PC-3 (cell line): Measurements from ENCODE around the gene WDR90. TPM values are rescaled to one million over a fixed set of nuclear protein-coding genes. Genes with fewer than 3 reads are reported as not detected.

Experiments used
- ATAC-seq: fragments of 200-7000 bp; cut with Tn5 transposase; 2 replicates; pipeline ENCODE4 v1.9.1; 2020; ENCODE audit warnings: mild to moderate bottlenecking, moderate library complexity
- BruUV-seq: library from RNA; stranded (reverse); fragments of 400-500 nt; replicated peaks from 2 replicates; lab custom pipeline; 2021; lab: Mats Ljungman, UMichigan
- CTCF ChIA-PET: fragments of 300-600 bp; sonication (Branson Sonifier 250); formaldehyde crosslinking; loops from one replicate; lab custom pipeline; 2022; ENCODE audit warnings: antibody characterized with exemption; lab: Charles Lee
- POLR2A ChIA-PET: fragments of 300-600 bp; sonication (Branson Sonifier 250); formaldehyde crosslinking; loops from one replicate; lab custom pipeline; 2022; ENCODE audit warnings: antibody characterized with exemption; ENCODE audit not compliant: unreplicated experiment; lab: Charles Lee
- DNase-seq: peaks from one replicate; pipeline ENCODE4 v3.0.0-alpha.2; 2015
- H2AFZ ChIP-seq: fragments of 300-600 bp; sonication (generic); 2 replicates; pipeline ENCODE4 v1.6.0; 2016; ENCODE audit warnings: antibody characterized with exemption, low read length
- H3F3A ChIP-seq: fragments of 300-600 bp; sonication (generic); one replicate; pipeline ENCODE4 v1.6.0; 2017; ENCODE audit warnings: antibody characterized with exemption, low read length, control low read depth, mild to moderate bottlenecking; ENCODE audit not compliant: unreplicated experiment
- H3K27ac ChIP-seq: fragments of 300-600 bp; sonication (generic); 2 replicates; pipeline ENCODE4 v1.5.1; 2016; ENCODE audit warnings: mild to moderate bottlenecking, low read length
- H3K27me3 ChIP-seq: fragments of 300-600 bp; sonication (generic); 2 replicates; pipeline ENCODE4 v1.6.1; 2016; ENCODE audit warnings: low read length, mixed read lengths
- H3K36me3 ChIP-seq: fragments of 300-600 bp; sonication (generic); 2 replicates; pipeline ENCODE4 v1.6.1; 2016; ENCODE audit warnings: low read depth, mixed run types, low read length, mixed read lengths
- H3K4me1 ChIP-seq: fragments of 300-600 bp; sonication (generic); 2 replicates; pipeline ENCODE4 v1.5.1; 2016; ENCODE audit warnings: low read length; ENCODE audit not compliant: insufficient read depth
- H3K4me2 ChIP-seq: fragments of 300-600 bp; sonication (generic); 2 replicates; pipeline ENCODE4 v1.6.0; 2016; ENCODE audit warnings: low read length
- H3K4me3 ChIP-seq: fragments of 300-600 bp; sonication (generic); 2 replicates; pipeline ENCODE4 v1.5.1; 2016; ENCODE audit warnings: mild to moderate bottlenecking, low read length, mixed read lengths
- H3K79me2 ChIP-seq: fragments of 300-600 bp; sonication (generic); 2 replicates; pipeline ENCODE4 v1.6.1; 2017; ENCODE audit warnings: low read length, mixed read lengths
- H3K9ac ChIP-seq: fragments of 300-600 bp; sonication (generic); 2 replicates; pipeline ENCODE4 v1.6.0; 2016; ENCODE audit warnings: mild to moderate bottlenecking, low read length
- H3K9me2 ChIP-seq: fragments of 300-600 bp; sonication (generic); replicated peaks from 2 replicates; pipeline ENCODE4 v1.6.1; 2016; ENCODE audit warnings: mixed run types, low read length, mixed read lengths
- H3K9me3 ChIP-seq: fragments of 300-600 bp; sonication (generic); 2 replicates; pipeline ENCODE4 v1.6.1; 2016; ENCODE audit warnings: low read length, mixed read lengths
- H4K20me1 ChIP-seq: fragments of 300-600 bp; sonication (generic); 2 replicates; pipeline ENCODE4 v1.6.1; 2016; ENCODE audit warnings: low read length, mixed read lengths
- EZH2 ChIP-seq: fragments of 300-600 bp; sonication (generic); IDR thresholded peaks from one replicate; pipeline ENCODE4 v1.6.1; 2017; ENCODE audit warnings: antibody characterized with exemption, mild to moderate bottlenecking, low read length; ENCODE audit not compliant: unreplicated experiment
- EZH2phosphoT487 ChIP-seq: fragments of 300-600 bp; sonication (generic); IDR thresholded peaks from 2 replicates; pipeline ENCODE4 v1.6.1; 2018; ENCODE audit warnings: mild to moderate bottlenecking, antibody characterized with exemption, low read length, borderline replicate concordance
- intact Hi-C: fragments of 100-400 bp; cut with micrococcal nuclease; formaldehyde crosslinking; loops from 2 replicates; pipeline ENCODE4 v1.9.0; 2023
- total RNA-seq: library from RNA; depleted of rRNA; stranded (reverse); fragments of >200 nt; gene quantifications from 2 replicates; pipeline ENCODE4 v1.2.3, GENCODE V29; 2014
- TF ChIP-seq, protein P1 (sequence below): fragments of 300-600 bp; sonication (generic); conservative IDR thresholded peaks from 2 replicates; pipeline ENCODE4 v1.5.1; 2017; ENCODE audit warnings: antibody characterized with exemption, low read depth, mild to moderate bottlenecking, low read length

WDR90 gene
- total RNA-seq, 1 experiment from 2014 or later: 44.4 TPM

DNA sequence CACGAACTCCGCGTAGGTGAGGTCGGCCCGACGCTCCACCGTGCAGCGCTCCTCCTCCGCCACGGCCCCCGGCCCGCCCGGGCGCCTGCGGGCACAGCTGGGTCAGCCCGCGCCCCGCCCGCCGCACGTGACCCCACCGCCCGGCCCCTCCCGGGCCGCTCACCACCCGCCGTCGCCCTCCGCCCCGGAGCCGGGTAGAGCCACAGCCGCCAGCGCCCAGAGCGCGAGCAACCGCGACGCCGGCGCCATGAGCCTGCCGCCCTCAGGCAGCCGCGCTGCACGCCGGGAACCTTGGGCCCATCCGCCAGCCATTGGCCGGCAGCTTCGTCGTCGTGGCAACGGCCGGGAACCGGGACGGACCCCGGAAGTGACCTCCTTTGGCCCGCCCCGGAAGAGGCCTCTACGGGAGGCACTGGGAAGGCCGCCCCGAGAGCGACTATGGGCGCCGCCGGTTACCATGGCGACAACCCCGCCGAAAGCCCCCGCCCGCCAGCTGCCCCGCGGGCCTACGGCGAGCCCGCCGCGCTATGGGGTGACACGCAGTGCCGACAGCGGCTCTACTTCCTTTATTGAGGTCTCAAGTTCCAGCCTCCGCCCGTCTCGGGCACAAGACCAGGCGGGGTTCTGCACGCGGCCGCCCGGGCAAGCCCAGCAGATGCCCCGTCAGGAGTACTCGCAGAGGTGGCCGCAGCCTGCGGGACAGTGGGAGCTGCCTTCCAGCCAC lies 35.1 kb downstream of the WDR90 start, which contains the start of gene JMJD8:
TSS of gene JMJD8 (minus strand) at position 264 of the 724 bp plus-strand sequence. CDS start at position 249, 15 bp downstream.
- H3K27ac ChIP-seq: peak within 1 kb of the TSS; percentile 53
- BruUV-seq: no TSS peak
- no peaks in the 10 kb centered on the region for H3K9me3 ChIP-seq
- no peaks in the 10 kb centered on the region for H3K27me3 ChIP-seq
- ChIA-PET POLR2A (no interaction called here), CTCF (no interaction called here)
- peak; percentile 59 for ATAC-seq
- no peaks in the 10 kb centered on the region for H3K9me2 ChIP-seq
- DNase-seq: peak; percentile 94
- intact Hi-C loops: no loop called here
- H3K4me2 ChIP-seq: peak within 1 kb of the TSS; percentile 90
- H3K4me3 ChIP-seq: peak within 1 kb of the TSS; percentile 78
- peaks cover 40% of the 10 kb centered on the region for H3K79me2 ChIP-seq
- peaks cover 10% of the 10 kb centered on the region; the same call in 1 of the 2 replicates for H4K20me1 ChIP-seq
- 0 out of 2 replicates have a peak within 1 kb of the TSS, but pooled peaks have one; percentile 50 for H2AFZ ChIP-seq
- no peaks in the 10 kb centered on the region for H3F3A ChIP-seq
- TF ChIP-seq EZH2phosphoT487 (no peak), EZH2 (no peak)
- TF ChIP-seq, protein P1, sequence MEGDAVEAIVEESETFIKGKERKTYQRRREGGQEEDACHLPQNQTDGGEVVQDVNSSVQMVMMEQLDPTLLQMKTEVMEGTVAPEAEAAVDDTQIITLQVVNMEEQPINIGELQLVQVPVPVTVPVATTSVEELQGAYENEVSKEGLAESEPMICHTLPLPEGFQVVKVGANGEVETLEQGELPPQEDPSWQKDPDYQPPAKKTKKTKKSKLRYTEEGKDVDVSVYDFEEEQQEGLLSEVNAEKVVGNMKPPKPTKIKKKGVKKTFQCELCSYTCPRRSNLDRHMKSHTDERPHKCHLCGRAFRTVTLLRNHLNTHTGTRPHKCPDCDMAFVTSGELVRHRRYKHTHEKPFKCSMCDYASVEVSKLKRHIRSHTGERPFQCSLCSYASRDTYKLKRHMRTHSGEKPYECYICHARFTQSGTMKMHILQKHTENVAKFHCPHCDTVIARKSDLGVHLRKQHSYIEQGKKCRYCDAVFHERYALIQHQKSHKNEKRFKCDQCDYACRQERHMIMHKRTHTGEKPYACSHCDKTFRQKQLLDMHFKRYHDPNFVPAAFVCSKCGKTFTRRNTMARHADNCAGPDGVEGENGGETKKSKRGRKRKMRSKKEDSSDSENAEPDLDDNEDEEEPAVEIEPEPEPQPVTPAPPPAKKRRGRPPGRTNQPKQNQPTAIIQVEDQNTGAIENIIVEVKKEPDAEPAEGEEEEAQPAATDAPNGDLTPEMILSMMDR: no peak
- peaks cover 30% of the 10 kb centered on the region for H3K4me1 ChIP-seq
- peak within 1 kb of the TSS; percentile 68 for H3K9ac ChIP-seq
- H3K36me3 ChIP-seq: peaks cover 6% of the 10 kb centered on the region

DNA sequence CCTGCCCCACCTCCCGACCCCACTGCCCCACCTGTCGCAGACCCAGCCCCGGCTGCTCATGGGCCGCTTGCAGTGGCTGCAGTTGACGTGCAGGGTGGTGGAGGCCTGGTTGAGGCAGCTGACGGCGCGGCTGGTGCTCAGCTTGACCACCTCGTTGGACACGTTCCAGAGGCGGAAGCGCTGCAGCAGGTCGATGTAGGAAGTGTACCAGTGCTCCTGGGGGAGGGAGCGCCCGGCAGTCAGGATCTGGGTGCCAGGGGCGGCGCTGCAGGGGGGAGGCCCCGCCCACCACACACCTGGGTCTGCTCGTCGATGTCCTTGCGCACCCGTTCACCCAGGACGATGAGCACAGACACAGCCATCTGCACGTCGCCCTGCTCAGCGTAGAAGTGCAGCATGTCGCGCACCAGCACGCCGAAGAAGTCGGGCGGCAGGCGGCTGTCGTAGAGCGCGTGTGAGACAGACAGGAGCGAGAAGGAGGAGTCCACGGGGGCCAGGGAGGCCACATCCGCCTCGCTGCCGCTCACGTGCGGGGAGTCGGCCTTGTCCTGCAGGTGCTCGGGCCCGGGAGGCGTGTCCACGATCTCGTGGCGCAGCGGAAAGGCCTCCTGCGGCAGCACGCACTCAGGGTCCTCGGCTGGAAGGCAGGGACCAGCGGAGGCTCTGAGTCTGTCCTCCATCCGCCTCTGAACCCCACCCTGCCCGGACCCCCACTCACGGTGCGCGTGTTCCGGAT lies 36.0 kb downstream of the WDR90 start:
- Histone ChIP-seq H3F3A (no peaks in the 10 kb centered on the region), H3K4me3 (no peak overlapping the region), H3K9me2 (no peaks in the 10 kb centered on the region), H4K20me1 (peaks cover 10% of the 10 kb centered on the region; the same call in 1 of the 2 replicates), H3K27ac (no peak overlapping the region), H2AFZ (no peak overlapping the region), H3K9ac (no peak overlapping the region), H3K4me2 (peak overlapping the region; percentile 37; the same call in 1 of the 2 replicates), H3K27me3 (no peaks in the 10 kb centered on the region), H3K9me3 (no peaks in the 10 kb centered on the region), H3K79me2 (peaks cover 47% of the 10 kb centered on the region), H3K4me1 (peaks cover 34% of the 10 kb centered on the region), H3K36me3 (peaks cover 6% of the 10 kb centered on the region)
- no peak for ATAC-seq
- TF ChIP-seq EZH2 (no peak), EZH2phosphoT487 (no peak)
- ChIA-PET POLR2A (no interaction called here), CTCF (no interaction called here)
- DNase-seq: no peak
- no TSS peak for BruUV-seq
- intact Hi-C loops: no loop called here

DNA sequence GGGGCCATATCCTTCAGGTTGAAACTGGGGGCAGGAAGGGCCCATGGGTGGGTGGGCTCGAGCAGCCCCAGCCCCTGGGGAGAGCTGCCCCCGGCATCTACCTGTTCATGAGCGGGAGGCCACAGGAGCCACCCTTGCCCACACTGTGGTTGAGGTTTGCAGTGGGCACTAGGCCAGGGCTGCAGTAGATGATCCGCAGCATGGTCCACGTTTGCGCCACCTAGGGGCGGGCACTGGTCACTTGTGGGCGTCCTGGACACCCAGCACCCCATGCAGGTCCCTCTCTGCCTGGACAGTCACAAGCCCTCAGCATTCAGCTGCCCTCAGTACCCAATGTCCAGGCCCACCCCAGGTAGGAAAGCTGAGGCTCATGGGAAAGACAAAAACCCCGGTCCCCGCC lies 36.8 kb downstream of the WDR90 start:
- H3K9me2 ChIP-seq: no peaks in the 10 kb centered on the region
- intact Hi-C loops: no loop called here
- H3K4me2 ChIP-seq: no peak overlapping the region
- ChIA-PET POLR2A (no interaction called here), CTCF (no interaction called here)
- no peaks in the 10 kb centered on the region for H3F3A ChIP-seq
- peaks cover 41% of the 10 kb centered on the region for H3K79me2 ChIP-seq
- TF ChIP-seq EZH2phosphoT487: no peak
- TF ChIP-seq, protein P1: peak; percentile 57
- H3K9ac ChIP-seq: no peak overlapping the region
- no peaks in the 10 kb centered on the region for H3K27me3 ChIP-seq
- no peak overlapping the region for H3K4me3 ChIP-seq
- no peak overlapping the region for H2AFZ ChIP-seq
- ATAC-seq (no peak), DNase-seq (peak; percentile 40)
- peaks cover 6% of the 10 kb centered on the region for H3K36me3 ChIP-seq
- no peak overlapping the region for H3K27ac ChIP-seq
- peaks cover 10% of the 10 kb centered on the region; the same call in 1 of the 2 replicates for H4K20me1 ChIP-seq
- BruUV-seq: no TSS peak
- no peaks in the 10 kb centered on the region for H3K9me3 ChIP-seq
- peaks cover 34% of the 10 kb centered on the region for H3K4me1 ChIP-seq
